ENCODE data around the gene NFIB. TPM values are rescaled to one million over a fixed set of nuclear protein-coding genes. Genes with fewer than 3 reads are reported as not detected.

NFIB gene
- total and polyA plus RNA-seq, 2 experiments from 2014 or later: 15.2 to 27.3 TPM

DNA sequence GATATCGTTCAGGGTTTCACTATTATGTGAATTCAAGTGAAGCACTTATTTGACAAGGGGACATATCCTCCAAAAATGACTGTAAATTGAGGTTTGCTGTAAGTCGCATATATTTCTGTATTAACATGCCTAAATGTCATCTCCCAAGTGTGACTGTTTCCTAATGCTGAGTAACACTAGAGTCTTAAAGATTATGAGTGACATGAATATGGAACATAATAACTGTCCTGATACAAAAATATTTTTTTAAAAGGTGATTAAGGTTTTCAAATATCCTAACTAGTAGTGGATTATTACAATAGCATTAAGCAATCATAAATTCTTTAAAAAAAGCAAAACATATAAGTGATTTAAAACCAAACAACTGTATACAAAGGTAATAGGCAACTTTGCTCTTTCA lies 3.6 kb downstream of the NFIB start:
- peaks cover 6% of the 10 kb centered on the region for H3K27me3 ChIP-seq
- H3K4me3 ChIP-seq: peak overlapping the region; percentile 84
- TF ChIP-seq, protein P1, sequence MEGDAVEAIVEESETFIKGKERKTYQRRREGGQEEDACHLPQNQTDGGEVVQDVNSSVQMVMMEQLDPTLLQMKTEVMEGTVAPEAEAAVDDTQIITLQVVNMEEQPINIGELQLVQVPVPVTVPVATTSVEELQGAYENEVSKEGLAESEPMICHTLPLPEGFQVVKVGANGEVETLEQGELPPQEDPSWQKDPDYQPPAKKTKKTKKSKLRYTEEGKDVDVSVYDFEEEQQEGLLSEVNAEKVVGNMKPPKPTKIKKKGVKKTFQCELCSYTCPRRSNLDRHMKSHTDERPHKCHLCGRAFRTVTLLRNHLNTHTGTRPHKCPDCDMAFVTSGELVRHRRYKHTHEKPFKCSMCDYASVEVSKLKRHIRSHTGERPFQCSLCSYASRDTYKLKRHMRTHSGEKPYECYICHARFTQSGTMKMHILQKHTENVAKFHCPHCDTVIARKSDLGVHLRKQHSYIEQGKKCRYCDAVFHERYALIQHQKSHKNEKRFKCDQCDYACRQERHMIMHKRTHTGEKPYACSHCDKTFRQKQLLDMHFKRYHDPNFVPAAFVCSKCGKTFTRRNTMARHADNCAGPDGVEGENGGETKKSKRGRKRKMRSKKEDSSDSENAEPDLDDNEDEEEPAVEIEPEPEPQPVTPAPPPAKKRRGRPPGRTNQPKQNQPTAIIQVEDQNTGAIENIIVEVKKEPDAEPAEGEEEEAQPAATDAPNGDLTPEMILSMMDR (IDR thresholded peaks at IDR 0.05; ENCODE audit: poor library complexity): no peak
- TF ChIP-seq EZH2phosphoT487 (IDR thresholded peaks at IDR 0.05; ENCODE audit: low read depth, severe bottlenecking, unreplicated experiment): no peak
- no peak overlapping the region for H3K27ac ChIP-seq
- H2AFZ ChIP-seq: no peak overlapping the region
- H3K4me2 ChIP-seq: peak overlapping the region; percentile 92
- H3K79me2 ChIP-seq: peaks cover 83% of the 10 kb centered on the region
- peaks cover 19% of the 10 kb centered on the region for H4K20me1 ChIP-seq (ENCODE audit: insufficient read depth, poor library complexity, severe bottlenecking)
- peaks cover 10% of the 10 kb centered on the region for H3K4me1 ChIP-seq (ENCODE audit: insufficient read depth)
- DNase-seq (ENCODE audit: low spot score): no peak
- no peaks in the 10 kb centered on the region for H3K9me3 ChIP-seq (ENCODE audit: low read depth)
- no peaks in the 10 kb centered on the region for H3K36me3 ChIP-seq (replicated peaks; ENCODE audit: insufficient read depth, low read depth)
- 57% methylated on average over 2 of the region's 2 CpGs for WGBS (ENCODE audit: low lambda C conversion rate, missing lambda C conversion rate)
- no peaks in the 10 kb centered on the region for H3K9me2 ChIP-seq (replicated peaks; ENCODE audit: insufficient read depth)

DNA sequence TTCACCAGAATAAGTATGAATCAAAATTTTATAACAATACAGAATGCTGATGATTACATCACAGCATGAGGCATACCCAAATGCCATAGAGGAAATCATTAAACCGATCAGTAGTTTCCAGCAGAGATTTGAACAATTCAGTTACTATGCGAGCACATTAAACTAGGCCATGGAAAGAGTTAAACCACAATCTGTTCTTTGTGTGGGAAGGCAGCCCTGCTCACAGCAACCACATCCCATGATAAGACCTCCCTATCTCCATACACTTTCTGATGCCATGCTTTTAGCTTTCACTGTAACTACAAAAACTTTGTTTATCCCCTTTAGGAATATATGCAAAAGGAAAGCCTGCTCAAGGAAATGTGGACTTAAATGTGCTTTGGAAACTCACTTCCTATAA lies 4.5 kb downstream of the NFIB start:
- Histone ChIP-seq H3K27me3 (peaks cover 6% of the 10 kb centered on the region), H3K4me3 (no peak overlapping the region), H3K27ac (no peak overlapping the region), H3K9me2 (replicated peaks; ENCODE audit: insufficient read depth) (no peaks in the 10 kb centered on the region), H3K9me3 (ENCODE audit: low read depth) (no peaks in the 10 kb centered on the region), H3K4me1 (ENCODE audit: insufficient read depth) (peaks cover 10% of the 10 kb centered on the region), H3K79me2 (peaks cover 92% of the 10 kb centered on the region), H3K4me2 (peak overlapping the region; percentile 92), H2AFZ (no peak overlapping the region), H4K20me1 (ENCODE audit: insufficient read depth, poor library complexity, severe bottlenecking) (peaks cover 22% of the 10 kb centered on the region), H3K36me3 (replicated peaks; ENCODE audit: insufficient read depth, low read depth) (no peaks in the 10 kb centered on the region)
- 29% methylated on average over 2 of the region's 2 CpGs for WGBS (ENCODE audit: low lambda C conversion rate, missing lambda C conversion rate)
- DNase-seq (ENCODE audit: low spot score): no peak
- TF ChIP-seq EZH2phosphoT487 (IDR thresholded peaks at IDR 0.05; ENCODE audit: low read depth, severe bottlenecking, unreplicated experiment) (no peak), EZH2 (IDR thresholded peaks at IDR 0.05; ENCODE audit: borderline replicate concordance) (no peak)
- TF ChIP-seq, protein P1 (IDR thresholded peaks at IDR 0.05; ENCODE audit: poor library complexity): no peak

DNA sequence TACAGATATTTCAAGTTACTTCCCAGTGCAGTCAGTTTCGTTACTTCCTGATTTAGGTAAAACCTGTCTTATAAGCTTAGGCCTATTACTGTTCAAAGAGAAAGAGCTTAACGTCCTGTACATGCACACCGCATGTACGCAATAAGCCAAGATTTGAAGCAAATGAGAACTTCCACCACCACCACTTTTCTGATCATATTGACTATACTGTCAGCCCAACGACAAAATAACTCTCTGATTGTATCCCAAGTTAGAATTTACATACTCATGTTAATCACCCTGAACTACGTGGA lies 5.1 kb downstream of the NFIB start:
- DNase-seq (ENCODE audit: low spot score): no peak
- H3K27me3 ChIP-seq: peaks cover 6% of the 10 kb centered on the region
- H3K79me2 ChIP-seq: peaks cover 98% of the 10 kb centered on the region
- H3K4me2 ChIP-seq: peak overlapping the region; percentile 92
- H3K9me3 ChIP-seq (ENCODE audit: low read depth): no peaks in the 10 kb centered on the region
- H3K36me3 ChIP-seq (replicated peaks; ENCODE audit: insufficient read depth, low read depth): no peaks in the 10 kb centered on the region
- H3K9me2 ChIP-seq (replicated peaks; ENCODE audit: insufficient read depth): no peaks in the 10 kb centered on the region
- H3K4me3 ChIP-seq: no peak overlapping the region
- TF ChIP-seq EZH2 (IDR thresholded peaks at IDR 0.05; ENCODE audit: borderline replicate concordance) (no peak), EZH2phosphoT487 (IDR thresholded peaks at IDR 0.05; ENCODE audit: low read depth, severe bottlenecking, unreplicated experiment) (no peak)
- TF ChIP-seq, protein P1 (IDR thresholded peaks at IDR 0.05; ENCODE audit: poor library complexity): no peak
- H2AFZ ChIP-seq: no peak overlapping the region
- peaks cover 10% of the 10 kb centered on the region for H3K4me1 ChIP-seq (ENCODE audit: insufficient read depth)
- H3K27ac ChIP-seq: no peak overlapping the region
- WGBS (ENCODE audit: low lambda C conversion rate, missing lambda C conversion rate): 69% methylated on average over 6 of the region's 6 CpGs
- H4K20me1 ChIP-seq (ENCODE audit: insufficient read depth, poor library complexity, severe bottlenecking): peaks cover 22% of the 10 kb centered on the region

Data from hepatocyte (in vitro differentiated cells).